A673 (cell line): ENCODE data around the gene RBFOX1. TPM values are rescaled to one million over a fixed set of nuclear protein-coding genes. Genes with fewer than 3 reads are reported as not detected.

ENCODE experiments used
- BruUV-seq: library from RNA; stranded (reverse); fragments of 400-500 nt; replicated peaks from 2 replicates; lab custom pipeline; 2021; lab: Mats Ljungman, UMichigan
- CTCF ChIA-PET: fragments of 300-600 bp; sonication (Branson Sonifier 250); formaldehyde crosslinking; loops from one replicate; lab custom pipeline; 2022; ENCODE audit warnings: antibody characterized with exemption; lab: Charles Lee
- POLR2A ChIA-PET: fragments of 300-600 bp; sonication (Branson Sonifier 250); formaldehyde crosslinking; loops from one replicate; lab custom pipeline; 2022; ENCODE audit warnings: antibody characterized with exemption; ENCODE audit not compliant: low non-redundant PET; lab: Charles Lee
- DNase-seq: peaks from one replicate; pipeline ENCODE4 v3.0.0-alpha.2; 2015; ENCODE audit warnings: low spot score
- H3K27ac ChIP-seq: fragments of 200-600 bp; sonication (generic); 2 replicates; pipeline ENCODE4 v1.5.1; 2016; ENCODE audit warnings: mixed run types, low read depth, mild to moderate bottlenecking, mixed read lengths, antibody characterized with exemption, low read length; ENCODE audit not compliant: poor library complexity, severe bottlenecking
- H3K27me3 ChIP-seq: fragments of 200-600 bp; sonication (generic); replicated peaks from 2 replicates; pipeline ENCODE4 v1.6.1; 2017; ENCODE audit warnings: mixed run types, low read depth, mild to moderate bottlenecking, mixed read lengths, antibody characterized with exemption, low read length; ENCODE audit not compliant: insufficient read depth, poor library complexity
- H3K36me3 ChIP-seq: fragments of 200-600 bp; sonication (generic); 2 replicates; pipeline ENCODE4 v1.6.1; 2016; ENCODE audit warnings: mixed run types, mild to moderate bottlenecking, mixed read lengths, antibody characterized with exemption, low read length; ENCODE audit not compliant: insufficient read depth, poor library complexity, severe bottlenecking
- H3K4me1 ChIP-seq: fragments of 200-600 bp; sonication (generic); 2 replicates; pipeline ENCODE4 v1.6.1; 2017; ENCODE audit warnings: mixed run types, mild to moderate bottlenecking, mixed read lengths, antibody characterized with exemption, low read length; ENCODE audit not compliant: insufficient read depth, poor library complexity, severe bottlenecking
- H3K4me3 ChIP-seq: fragments of 200-600 bp; sonication (generic); 2 replicates; pipeline ENCODE4 v1.5.1; 2016; ENCODE audit warnings: low read depth, mixed run types, mild to moderate bottlenecking, mixed read lengths, low read length; ENCODE audit not compliant: poor library complexity, severe bottlenecking
- H3K9me3 ChIP-seq: fragments of 200-600 bp; sonication (generic); 2 replicates; pipeline ENCODE4 v1.6.1; 2016; ENCODE audit warnings: mixed run types, low read depth, mild to moderate bottlenecking, mixed read lengths, antibody characterized with exemption, low read length; ENCODE audit not compliant: poor library complexity, severe bottlenecking
- CTCF ChIP-seq: fragments of 300-800, 200-600 bp; sonication (generic); conservative IDR thresholded peaks from 2 replicates; pipeline ENCODE4 v1.5.1; 2017; ENCODE audit warnings: low read depth, mild to moderate bottlenecking, antibody characterized with exemption, low read length, moderate library complexity, mixed read lengths
- EZH2 ChIP-seq: fragments of 200-600 bp; sonication (generic); IDR thresholded peaks from 2 replicates; pipeline ENCODE4 v1.6.1; 2017; ENCODE audit warnings: borderline replicate concordance, low read depth, mild to moderate bottlenecking, mixed read lengths, antibody characterized with exemption, low read length; ENCODE audit not compliant: poor library complexity, severe bottlenecking
- intact Hi-C: fragments of 100-400 bp; cut with micrococcal nuclease; formaldehyde crosslinking; loops from one replicate; pipeline ENCODE4 v1.10.0; 2022; ENCODE audit not compliant: unreplicated experiment
- total RNA-seq: library from RNA; stranded (reverse); gene quantifications from 2 replicates; pipeline ENCODE4 v1.2.3, GENCODE V29; 2021

The RBFOX1 gene
- total RNA-seq, 1 experiment from 2014 or later: 1.8 TPM

GRCh38 chr16:7736138-7736665 is 403.6 kb downstream of the RBFOX1 start:
- no TSS peak for BruUV-seq
- Histone ChIP-seq H3K9me3 (no peaks in the 10 kb centered on the region), H3K4me1 (no peaks in the 10 kb centered on the region), H3K27me3 (no peaks in the 10 kb centered on the region), H3K4me3 (no peak overlapping the region), H3K27ac (no peak overlapping the region), H3K36me3 (no peaks in the 10 kb centered on the region)
- TF ChIP-seq CTCF: no peak
- TF ChIP-seq EZH2: no peak
- POLR2A ChIA-PET: no interaction called here
- CTCF ChIA-PET: no interaction called here
- intact Hi-C loops: no loop called here
- DNase-seq: no peak

DNA sequence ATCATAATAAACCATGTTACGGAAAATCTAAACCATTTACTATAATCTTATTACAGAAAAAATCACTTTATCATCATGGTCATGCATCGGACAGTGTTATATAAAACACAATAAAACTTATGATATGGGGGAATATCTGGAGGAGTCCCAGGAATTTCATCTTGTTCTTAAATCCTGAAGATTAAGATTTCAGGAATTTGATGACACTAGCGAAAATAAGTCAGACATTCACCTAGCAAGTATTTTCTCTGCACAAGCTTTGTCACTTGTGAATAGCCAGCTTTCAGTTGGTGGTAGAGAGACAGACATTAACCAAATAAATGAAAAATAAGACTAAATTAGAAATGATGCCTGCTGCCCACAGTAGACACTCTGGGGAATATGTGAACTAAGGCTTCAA is 410.0 kb downstream of the RBFOX1 start:
- Histone ChIP-seq H3K36me3 (no peaks in the 10 kb centered on the region), H3K27ac (no peak overlapping the region), H3K4me1 (no peaks in the 10 kb centered on the region), H3K9me3 (no peaks in the 10 kb centered on the region), H3K4me3 (no peak overlapping the region), H3K27me3 (no peaks in the 10 kb centered on the region)
- TF ChIP-seq EZH2 (no peak), CTCF (no peak)
- intact Hi-C loops: no loop called here
- ChIA-PET CTCF (no interaction called here), POLR2A (no interaction called here)
- no TSS peak for BruUV-seq
- DNase-seq: no peak

DNA sequence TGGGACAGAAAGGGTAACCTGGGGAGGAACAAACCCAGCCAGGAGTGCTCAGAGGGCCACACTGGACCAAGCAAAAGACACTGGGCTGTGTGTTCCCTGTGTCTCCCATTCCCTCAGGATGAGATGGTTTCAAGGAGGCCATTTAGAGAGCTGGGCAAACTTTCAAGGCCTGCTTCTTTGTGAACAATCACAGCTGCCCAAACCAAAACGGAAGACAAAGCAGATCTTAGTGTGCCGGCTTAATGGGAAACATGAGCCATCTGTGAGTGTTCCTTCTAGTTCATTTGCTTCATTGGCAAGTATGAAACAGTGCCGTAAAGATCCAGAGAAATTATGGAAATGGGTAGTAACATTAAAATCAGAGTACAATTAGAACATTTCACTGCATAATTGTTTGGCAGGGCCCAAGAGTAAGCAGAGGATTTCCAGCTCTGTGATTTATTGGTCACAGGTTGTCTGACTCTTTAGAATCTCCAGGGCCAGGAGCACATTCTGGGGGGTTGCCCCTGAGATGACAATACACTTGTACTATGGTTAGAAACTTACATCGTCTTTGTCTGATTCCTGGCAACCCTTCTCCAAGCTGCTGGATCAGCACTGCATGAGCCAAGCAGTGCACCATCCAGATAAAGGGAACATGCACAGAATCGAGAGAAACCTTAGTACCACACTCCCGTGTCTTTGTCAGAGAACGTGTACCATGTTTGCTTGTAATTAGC is 412.1 kb downstream of the RBFOX1 start:
- Histone ChIP-seq H3K27ac (no peak overlapping the region), H3K4me3 (no peak overlapping the region), H3K4me1 (no peaks in the 10 kb centered on the region), H3K36me3 (no peaks in the 10 kb centered on the region), H3K27me3 (no peaks in the 10 kb centered on the region), H3K9me3 (no peaks in the 10 kb centered on the region)
- CTCF ChIA-PET: no interaction called here
- no peak for DNase-seq
- TF ChIP-seq CTCF (no peak), EZH2 (no peak)
- BruUV-seq: no TSS peak
- POLR2A ChIA-PET: no interaction called here
- intact Hi-C loops: no loop called here
